GM21423 (cell line): ENCODE results near the gene CORO7.

Experiments
- ATAC-seq: cut with Tn5 transposase; IDR thresholded peaks from one replicate; pipeline ENCODE4 v1.9.1; 2021; ENCODE audit warnings: mild to moderate bottlenecking, moderate library complexity; ENCODE audit not compliant: unreplicated experiment

The CORO7 gene

DNA sequence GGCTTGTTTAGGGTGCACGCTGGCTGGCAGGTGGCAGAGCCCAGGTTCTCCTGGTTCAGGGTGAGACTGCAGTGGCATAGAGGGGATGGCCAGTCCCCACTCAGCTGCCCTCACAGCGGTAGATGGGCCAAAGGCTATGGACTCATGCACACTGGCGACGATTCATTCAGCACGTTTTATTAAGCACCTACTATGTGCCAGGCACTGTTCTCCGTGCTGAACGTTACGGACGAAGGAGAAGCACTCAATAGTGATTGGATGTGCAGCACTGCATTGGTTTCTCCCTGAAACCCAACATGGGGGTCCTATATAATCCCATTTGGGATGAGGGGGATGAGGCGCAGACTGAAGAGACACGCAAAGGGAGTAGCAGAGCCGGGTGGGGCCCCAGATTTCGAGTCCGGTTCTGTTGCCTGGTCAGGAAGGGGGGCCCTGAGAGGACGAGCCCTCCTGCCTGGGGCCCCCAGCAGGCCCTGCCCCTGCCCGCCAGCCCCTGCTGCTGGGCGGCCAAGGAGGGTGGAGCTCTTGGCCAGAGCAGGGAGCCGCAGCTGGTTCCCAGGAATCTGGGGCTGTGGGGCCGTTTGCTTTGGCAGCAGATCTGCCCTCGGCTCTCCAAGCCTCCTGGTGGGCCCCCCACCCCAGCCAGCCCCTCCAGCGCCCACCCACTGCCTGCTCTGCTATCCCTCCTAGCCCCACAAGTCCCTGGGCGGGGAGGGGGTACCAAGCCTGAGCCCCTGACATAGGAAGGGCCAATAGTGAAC lies 91.7 kb downstream of the CORO7 start:
- ATAC-seq: no peak

DNA sequence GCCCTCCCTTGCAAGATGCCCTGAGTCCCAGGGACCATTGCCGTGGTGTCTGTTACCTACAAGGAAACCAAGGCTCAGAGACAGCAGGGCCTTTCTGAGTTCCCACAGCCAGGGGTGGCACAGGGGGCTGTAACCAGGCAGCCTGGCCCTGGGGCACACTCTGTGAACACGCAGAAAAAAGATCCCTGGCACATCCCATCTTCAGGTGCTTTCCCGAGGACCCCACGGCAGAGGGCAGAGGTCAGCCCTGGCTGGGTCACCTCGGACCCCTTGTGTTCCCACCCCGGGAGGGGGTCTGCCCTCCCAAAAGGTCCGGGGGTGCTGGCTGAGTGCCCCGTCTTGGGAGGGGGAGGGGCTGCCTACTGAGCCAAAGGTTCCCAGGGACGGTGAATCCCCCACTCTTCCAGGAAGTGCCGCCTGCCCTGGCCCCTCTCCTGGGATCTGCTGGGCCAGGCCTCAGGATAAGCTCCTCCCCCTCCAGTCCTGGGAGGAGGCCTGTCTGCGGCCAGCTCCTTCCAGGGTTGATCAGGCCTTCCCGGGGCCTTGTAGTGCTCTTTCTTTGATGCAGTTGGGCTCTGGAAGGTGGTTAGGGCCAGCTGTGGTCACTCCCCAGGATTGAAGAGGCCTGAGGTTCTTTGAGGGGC lies 92.4 kb downstream of the CORO7 start:
- no peak for ATAC-seq

DNA sequence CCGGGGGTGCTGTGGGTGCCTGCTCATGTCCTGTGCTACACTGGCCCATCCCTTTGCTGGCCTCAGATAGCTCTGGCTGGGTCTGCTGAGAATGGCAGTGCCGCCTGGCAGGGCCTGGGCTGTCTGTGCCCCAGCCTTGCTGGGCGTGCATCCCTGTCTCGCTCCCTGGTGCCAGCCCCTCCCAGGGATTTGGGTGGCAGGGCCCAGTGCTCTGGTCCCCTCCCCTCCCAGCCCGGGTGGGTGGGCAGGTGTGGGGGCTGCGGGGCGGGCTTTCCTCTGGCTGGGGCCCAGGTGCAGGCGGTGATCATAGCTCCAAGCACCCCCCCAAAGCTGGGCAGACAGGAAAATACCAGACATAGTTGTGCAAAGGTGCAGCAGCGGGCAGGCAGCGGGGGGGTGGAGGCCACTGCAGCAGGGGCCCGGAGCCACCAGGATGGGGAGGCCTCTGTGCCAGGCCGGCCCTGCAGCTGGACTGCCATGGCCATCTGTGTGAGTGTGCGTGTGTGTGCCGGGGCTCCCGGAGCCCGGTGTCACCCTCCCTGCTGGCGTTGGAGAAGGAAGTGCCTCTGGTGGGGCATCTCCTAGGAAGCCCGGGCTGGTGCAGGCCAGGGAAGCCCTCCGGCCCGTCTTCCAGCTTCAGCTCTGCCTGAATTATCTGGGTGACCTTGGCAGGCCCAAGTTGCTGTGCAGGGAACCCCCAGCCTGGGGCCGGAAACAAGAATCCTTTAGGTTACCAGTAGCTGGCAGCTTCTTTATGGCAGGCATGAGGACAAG lies 93.1 kb downstream of the CORO7 start:
- ATAC-seq: no peak

DNA sequence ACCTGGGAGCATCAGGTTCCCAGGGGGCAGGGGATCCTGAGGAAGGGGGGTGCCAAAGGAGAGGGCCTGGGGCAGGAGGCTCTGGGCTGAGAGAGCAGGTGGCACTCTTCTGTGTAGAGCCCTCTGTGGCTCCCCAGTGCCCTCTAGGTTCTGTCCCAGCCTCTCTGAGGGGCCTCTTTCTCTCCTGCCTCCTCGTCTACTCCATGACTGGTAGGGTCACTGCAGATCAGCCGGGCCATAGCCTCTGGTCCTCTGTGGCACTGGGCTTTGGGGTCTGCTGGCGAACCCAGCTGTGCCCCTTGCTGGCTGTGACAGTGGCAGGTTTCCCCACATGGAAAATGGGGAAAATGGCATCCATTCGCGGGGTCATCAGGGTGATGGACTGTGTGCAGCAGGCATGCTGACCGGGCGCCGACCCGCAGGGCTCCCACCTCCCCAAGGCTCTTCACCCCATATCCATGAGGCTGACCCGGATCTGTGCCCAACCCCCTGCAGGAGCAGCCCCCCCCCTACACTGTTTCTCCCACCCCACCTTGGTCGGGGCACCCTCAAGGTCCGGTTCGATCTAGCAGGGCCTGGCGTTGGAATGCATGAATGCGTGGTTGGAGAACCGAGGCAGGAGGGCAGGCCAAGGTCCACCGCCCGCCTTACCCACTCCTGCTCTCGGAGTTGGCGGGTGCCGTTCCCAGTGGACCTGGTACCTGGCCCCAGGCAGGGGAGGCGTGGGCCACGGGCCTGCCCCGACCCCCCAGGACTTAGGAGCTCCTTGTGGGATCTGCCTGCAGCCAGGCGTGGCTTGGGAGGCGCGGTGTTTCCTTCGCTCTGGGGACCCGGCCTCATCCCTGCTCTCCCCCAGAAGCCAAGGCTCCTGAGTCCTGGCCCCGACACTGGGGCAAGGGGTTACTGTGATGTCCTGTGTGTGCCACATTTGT lies 94.0 kb downstream of the CORO7 start:
- no peak for ATAC-seq

DNA sequence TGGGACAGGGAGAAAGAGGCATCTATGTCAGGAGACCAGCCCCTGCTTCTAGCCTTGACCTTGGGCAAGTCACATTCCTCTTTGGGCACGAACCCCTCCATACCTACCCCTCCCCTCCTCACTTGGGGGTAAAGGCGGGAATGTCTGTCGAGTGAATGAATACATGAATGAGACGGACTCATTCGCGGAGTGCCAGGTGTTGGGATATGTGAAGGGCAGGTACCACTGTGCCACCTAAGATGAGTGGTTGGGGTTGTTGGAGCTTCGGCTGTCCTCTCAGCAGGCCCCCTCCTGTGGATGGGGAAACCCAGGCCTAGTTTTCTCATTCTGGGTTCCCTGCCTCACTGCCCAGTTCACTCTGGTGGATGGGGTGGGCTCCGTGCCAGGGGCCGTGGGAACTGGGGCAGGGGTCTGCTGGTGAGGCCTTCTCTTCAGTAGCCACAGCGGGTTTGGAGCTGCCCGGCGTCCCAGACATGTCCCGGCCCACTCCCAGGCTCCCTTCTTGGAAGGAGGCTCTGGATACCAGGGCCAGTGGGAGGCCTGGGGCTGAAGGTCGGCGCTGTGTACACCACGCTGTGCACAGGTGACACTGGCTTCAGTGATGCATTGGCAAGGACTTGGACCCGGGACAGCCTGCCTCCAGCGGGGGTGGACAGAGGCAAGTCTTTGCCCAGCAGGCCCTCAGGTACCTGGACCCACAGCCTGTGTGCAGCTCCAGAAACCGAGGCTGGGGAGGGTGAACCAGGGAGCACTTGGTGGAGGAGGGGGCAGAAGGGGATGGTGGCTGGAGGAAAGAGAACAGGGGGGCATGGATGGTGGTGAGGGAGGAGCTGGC lies 94.9 kb downstream of the CORO7 start:
- ATAC-seq: no peak

DNA sequence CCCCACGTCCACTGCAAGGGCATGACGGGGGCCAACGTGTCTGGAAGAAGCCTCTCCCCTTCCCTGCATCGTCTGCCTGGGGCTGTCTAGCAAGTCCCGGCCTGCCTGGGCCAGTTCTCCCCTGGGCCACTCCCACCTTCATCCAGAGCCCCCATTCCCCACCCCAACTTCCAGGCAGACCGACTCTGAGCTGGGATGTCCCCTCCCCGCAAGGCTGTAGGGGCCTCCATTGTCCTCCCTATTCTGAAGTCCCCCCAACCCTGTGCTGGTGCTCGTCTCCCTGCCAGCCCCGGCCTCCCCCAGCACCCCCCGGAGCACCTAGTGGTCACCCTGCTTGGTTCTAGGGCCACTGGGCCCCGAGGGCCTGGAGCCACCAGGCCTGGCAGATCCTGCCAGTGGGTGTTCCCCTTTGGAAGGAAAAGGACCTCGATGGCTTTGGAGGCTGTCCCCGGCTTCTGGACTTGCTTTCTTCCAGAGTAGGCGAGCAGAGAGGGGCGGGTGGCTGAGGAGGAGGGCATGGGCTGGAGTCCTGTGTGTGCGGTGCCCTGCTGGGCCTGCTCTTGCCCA lies 95.7 kb downstream of the CORO7 start:
- ATAC-seq: no peak

DNA sequence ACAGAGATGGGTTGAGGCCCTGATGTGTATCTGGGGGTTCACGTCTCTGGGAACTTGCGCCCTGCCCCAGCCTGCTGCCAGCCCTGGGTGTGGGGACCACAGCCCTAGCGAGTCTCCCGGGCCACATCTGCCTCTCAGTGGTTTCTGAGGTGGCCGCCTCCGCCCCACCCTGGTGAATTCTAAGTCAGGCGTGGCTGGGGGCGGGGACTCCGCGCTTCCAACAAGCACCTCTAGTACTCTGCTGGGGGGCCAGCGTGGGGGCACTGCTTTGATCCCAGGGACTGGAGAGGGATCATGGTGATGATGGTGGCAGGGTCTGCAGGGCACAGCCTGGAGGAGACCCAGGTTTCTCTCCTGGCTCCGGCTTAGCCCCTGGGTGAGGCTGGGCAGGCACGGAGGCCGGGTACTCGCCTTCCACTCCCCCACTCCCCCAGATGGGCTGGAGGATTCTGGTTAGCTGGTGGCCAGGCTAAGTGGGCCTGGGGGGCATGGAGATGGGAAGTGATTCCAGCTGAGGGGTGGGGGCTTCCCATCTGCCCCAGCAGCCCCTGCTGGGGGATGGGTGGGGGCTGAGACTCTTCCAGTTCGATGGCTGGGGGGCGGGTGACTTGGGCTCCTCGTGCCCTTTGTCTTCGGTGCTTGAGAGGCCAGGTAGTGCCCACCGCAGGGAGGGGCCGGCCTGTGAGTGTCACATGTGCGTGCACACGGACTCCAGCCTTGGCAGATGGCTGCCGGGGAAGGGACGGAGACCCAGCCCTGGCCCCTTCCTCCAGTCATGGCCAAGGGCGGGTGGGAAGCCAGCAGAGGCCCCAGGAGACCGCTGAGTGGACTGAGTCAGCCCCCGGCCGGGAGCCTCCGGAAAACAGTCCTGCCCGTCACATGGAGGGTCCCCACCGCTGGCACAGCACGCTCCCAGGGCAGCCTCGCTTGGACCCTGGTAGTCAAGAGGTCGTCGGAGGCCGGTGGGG lies 96.7 kb downstream of the CORO7 start:
- ATAC-seq: no peak

DNA sequence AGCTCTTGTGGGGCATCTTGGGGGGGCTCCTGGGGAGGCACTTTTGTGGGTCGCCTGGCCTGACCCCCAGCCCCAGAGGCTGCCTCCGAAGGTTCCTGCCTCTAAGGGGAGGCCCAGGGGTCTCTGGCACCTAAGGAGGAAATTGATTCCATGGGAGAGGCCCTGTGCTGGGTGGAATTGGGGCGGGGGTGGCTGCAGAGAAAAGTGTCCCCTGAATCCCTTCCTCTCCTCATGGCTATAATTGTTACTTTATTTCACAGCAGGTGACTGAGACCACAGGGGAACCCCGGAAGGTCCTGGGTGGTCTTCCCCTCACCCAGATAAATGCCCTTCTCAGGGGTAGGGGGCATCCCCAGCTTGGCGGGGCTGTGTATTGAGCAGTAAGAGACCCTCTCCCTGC lies 97.4 kb downstream of the CORO7 start:
- no peak for ATAC-seq

DNA sequence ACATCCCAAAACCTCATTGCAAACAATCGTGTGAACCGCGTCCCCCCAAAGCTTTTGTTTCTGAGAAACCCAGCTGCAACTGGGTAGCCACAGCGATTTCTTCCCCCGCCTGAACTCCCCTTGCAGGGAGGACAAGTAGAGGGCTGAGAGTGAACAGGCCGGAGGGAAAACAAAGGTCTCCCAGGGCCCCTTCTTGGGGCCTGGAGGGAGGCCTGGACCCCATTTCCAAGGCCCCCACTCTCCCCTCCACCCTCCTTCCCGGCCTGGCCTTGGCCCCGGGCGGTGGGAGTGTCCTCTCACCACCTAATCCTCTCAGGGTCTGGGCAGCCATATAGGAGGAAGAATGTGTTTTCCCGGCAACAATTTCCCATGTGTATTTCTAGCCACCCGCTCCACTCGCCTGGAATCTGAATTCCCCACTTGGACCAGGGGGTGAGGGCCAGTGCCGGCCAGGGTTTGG lies 97.9 kb downstream of the CORO7 start:
- ATAC-seq: no peak

DNA sequence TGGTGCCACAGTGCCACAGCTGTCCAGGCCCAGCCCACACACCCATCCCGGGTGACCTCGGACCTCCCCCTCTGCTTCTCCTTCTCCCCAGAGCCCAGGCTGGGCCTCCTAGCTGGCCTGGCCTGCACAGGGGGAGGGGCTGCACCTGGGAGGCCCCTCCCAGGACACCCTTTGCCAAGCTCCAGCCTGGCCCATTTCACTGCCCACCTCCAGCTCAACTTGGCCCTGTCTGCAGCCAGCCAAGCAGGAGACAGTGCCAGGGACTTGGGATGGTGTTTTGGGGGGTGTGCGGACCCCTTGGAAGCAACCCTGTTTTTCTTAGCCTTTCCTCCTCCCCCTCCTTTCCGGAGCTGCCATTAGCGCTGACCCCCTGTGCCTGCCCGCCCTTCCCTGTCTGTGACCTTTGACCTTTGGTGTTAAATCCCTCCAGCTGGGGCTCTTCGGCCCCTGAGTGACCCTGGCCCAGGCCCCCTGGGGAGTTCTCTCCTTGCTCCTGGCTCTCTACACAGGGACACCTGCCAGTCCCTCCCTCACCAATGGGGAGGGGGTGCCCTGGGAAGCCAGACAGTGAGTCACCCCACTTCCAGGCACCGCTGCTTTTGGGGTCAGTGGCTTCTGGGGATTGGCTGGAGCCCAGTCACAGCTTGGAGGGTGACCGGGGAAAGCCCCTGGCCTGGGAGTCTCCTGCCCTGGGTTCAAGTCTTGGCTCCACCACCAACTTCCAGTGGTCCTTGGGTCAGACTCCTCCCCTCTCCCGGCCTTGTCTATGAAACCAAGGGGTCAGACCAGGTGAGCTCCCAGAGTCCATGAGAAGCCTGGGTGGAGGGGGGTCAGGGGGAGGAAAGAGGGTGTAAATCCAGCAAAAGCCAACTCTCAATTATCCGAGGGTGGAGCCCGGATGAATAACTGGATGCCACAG lies 98.6 kb downstream of the CORO7 start:
- ATAC-seq: no peak

DNA sequence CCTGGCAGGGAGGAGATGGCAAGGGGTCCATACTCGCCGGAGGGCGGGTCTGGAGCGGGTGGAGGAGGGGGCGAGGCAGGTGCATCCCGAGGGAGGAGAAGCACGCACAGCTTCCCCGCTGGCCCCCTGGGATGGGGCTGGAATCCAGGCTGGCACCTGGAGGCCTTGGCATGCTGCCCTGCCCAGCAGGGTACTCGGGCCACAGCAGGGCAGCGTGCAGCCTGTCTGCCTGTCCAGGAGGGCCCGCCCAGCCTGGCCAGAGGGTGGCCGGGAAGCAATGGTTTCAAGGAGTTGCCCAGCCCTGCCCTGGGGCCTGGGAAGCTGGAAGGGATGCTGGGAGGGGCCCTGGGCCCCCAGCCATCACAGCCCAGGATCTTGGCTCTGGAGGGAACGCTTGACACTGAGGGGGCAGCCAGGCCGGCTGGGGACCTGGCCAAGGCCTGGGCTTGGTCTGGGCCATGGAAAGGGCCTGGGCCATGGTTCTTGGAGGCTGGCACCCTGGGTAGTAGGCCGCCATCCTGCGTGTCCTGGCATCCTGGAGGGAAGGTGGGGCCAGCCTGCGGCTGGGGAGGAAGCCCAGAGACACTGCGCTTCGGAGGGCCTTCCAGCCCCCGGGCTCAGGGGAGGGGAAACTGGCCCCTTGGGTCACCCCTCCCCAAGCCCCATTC lies 99.4 kb downstream of the CORO7 start:
- no peak for ATAC-seq

DNA sequence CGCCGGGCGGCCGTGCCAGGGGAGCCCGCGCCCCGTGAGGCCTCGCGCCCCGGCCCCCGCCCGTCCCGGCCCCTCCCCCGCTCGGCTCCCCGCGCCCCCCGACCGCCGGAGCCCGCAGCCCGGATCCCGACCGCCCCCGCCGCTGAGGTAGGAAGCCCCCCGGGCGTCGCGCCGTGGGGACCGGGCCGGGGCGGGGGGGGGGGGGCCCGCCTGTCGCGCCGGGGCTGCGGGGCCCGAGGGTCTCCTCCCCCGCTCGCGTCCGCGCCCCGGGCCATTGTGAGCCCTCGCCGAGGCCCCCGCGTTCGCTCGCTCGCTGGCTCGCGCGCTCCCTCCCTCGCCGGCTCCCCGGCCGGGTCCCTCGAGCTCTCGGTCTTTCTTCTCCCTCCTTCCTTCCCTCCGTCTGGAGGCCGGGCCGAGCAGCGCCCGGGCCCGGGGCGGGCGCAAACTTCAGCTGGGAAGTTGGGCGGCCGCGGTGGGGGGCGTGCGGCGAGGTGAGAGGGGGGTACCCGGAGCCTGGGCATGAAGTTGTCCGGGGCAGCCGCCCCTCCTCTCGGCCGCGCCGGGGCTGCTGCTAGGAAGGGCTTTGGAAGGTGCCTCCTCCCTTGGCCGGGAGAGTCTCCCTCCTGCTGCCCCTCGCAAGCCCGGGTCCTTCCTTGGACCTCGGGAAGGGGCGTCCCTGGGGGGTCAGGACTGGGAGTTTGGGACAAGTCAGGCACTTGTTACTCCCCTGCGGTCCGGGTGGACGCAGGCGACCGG lies 100.1 kb downstream of the CORO7 start:
- ATAC-seq: no peak

DNA sequence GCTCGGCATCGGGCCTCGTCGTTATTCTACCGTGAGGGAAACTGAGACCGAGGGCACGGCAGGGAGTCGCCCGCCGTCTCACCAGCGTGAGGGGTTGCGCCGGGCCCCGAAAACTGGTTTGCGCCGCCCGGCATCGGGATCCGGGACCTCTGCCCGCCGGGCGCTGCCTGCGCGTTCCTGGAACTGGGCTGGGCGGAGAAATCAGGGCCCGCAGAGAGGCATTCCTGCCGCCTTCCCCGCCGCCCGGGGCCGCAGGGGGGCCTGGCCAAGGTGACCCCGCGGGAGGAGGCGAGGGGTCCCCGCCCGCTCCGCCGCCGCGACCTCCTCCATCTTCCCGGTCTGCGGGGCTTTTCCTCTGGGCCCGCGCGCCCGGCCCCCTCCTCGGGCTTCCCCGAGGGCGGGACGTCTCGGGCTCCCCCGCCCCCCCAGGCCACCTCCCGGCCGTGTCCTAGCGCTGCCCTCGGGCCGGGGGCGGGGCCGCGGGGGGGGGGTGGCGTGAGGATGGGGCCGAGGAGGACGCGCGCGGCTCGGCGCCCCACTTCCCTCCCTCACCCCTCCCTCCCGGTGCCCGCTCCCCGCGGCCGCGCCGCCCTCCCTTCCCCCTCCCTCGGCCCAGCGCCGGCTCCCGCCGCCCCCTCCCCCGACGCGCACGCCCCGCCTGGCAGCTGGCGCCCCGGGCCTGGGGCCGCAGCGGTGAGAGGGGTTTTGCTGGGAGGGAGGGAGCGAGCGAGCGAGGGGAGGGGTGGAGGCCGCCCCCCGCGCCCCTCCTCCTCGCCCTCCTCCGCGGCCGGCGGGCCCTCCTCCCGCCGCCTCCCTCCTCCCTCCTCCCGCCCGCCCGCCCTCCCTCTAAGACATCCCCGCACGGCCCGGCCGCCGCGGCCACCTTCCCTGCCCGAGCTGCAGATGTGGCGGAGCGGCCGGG lies 100.9 kb downstream of the CORO7 start, which contains the start of gene GLIS2:
Gene GLIS2, plus strand, starts transcription at position 882 of the 922 bp plus-strand sequence. CDS start 16,214 bp downstream, outside the sequence.
- no peak for ATAC-seq

DNA sequence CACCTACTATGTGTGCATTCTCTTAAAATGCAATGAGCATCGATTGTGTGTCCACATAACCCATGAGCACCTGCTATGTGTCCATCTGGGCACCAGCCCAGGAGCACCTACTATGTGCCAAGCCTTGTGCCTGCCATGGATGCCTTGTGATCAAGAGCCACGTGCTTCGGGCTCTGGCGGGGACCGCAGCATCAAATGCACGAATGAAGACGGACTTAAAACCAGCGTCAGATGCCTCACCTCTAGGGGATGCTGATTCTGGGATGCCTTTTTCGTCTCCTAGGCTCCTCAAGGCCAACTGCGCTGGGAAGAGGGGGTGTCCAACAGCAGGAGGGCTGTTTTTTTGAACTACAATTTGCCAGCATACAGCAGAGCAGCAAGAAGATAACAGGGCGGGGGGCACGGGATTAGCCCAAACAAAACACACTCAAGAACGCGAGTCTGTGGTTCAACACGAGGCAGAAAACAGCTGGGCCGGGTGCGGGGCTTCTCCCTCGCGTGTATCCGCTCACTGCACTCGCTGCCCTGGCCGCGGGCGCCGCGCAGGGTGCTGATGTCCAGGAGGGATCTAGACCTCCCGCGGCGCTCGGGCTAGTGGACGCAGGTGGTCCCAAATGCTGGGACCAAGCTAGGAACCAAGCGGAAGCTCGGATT lies 101.7 kb downstream of the CORO7 start:
- ATAC-seq: no peak
